HEK293 (cell line): ENCODE measurements around the gene LRBA.
"Not testable (repeated sequence)": the region's sequence is repeated elsewhere in the genome, so short reads cannot be mapped to it uniquely, and the experiment has no call there.

Experiments used
- CTCF ChIA-PET: fragments of 350-600 bp; formaldehyde crosslinking; extraction: SDS; loops from one replicate; lab custom pipeline; 2021; ENCODE audit warnings: antibody characterized with exemption; lab: Yijun Ruan, JAX
- POLR2A ChIA-PET: fragments of 300-600 bp; formaldehyde crosslinking; extraction: SDS; loops from one replicate; lab custom pipeline; 2020; ENCODE audit warnings: antibody characterized with exemption, inconsistent platforms; lab: Yijun Ruan, JAX
- H3K27ac ChIP-seq: fragments of 200-500 bp; sonication (Bioruptor generic); 2 replicates; pipeline ENCODE4 v1.5.1; 2014; ENCODE audit warnings: low read depth, low read length, control low read depth, inconsistent platforms; ENCODE audit errors: extremely low read depth
- H3K36me3 ChIP-seq, 2 experiments: fragments of 200-500 bp in 1 of 2; sonication (Bioruptor generic) in 1 of 2; 1 replicate in 1 of 2; 2 replicates in 1 of 2; pipeline ENCODE4 v1.5.1; 2014 to 2017; ENCODE audit warnings: inconsistent platforms in 2 of 2, low read length in 2 of 2; ENCODE audit not compliant: control insufficient read depth in 2 of 2, insufficient read depth in 1 of 2
- H3K4me1 ChIP-seq: fragments of 200-500 bp; sonication (Bioruptor generic); 2 replicates; pipeline ENCODE4 v1.5.1; 2014; ENCODE audit warnings: mild to moderate bottlenecking, low read length, inconsistent platforms; ENCODE audit not compliant: control insufficient read depth, insufficient read depth
- H3K4me3 ChIP-seq: 2 replicates; pipeline ENCODE4 v1.5.1; 2011; ENCODE audit warnings: low read depth, mild to moderate bottlenecking, control low read depth, low read length, moderate library complexity
- H3K9me3 ChIP-seq: fragments of 200-500 bp; sonication (Bioruptor generic); 2 replicates; pipeline ENCODE4 v1.5.1; 2014; ENCODE audit warnings: low read depth, low read length, inconsistent platforms; ENCODE audit not compliant: control insufficient read depth, insufficient read depth
- HOXC10 ChIP-seq: sonication (generic); formaldehyde crosslinking; IDR thresholded peaks from 2 replicates; pipeline ENCODE4 v1.8.1; 2023; ENCODE audit warnings: mild to moderate bottlenecking, missing genetic modification reagents
- OSR2 ChIP-seq: fragments of 450-650 bp; formaldehyde crosslinking; IDR thresholded peaks from 2 replicates; pipeline ENCODE4 v1.5.1; 2016; ENCODE audit warnings: missing biosample characterization, missing genetic modification characterization
- ZNF274 ChIP-seq, 2 experiments: fragments of 200-500 bp in 1 of 2; fragments of 450-650 bp in 1 of 2; sonication (Bioruptor generic) in 1 of 2; formaldehyde crosslinking in 1 of 2; IDR thresholded peaks; 2 replicates each; pipeline versions ENCODE4 v1.5.1 to v1.6.1; 2014 to 2016; ENCODE audit warnings: borderline replicate concordance in 1 of 2, inconsistent platforms in 1 of 2, low read length in 1 of 2, missing biosample characterization in 1 of 2, missing genetic modification characterization in 1 of 2
- ZNF549 ChIP-seq: fragments of 450-650 bp; IDR thresholded peaks from 2 replicates; pipeline ENCODE4 v1.5.1; 2018; ENCODE audit warnings: missing biosample characterization, missing genetic modification characterization, mild to moderate bottlenecking, inconsistent platforms, moderate library complexity
- ZNF555 ChIP-seq: fragments of 450-650 bp; formaldehyde crosslinking; conservative IDR thresholded peaks from 2 replicates; pipeline ENCODE4 v1.5.1; 2017; ENCODE audit warnings: missing biosample characterization, mild to moderate bottlenecking, missing genetic modification characterization, inconsistent platforms
- ZNF610 ChIP-seq: fragments of 450-650 bp; formaldehyde crosslinking; IDR thresholded peaks from 2 replicates; pipeline ENCODE4 v1.5.1; 2016; ENCODE audit warnings: missing biosample characterization, missing genetic modification characterization, borderline replicate concordance
- ZNF624 ChIP-seq: fragments of 450-650 bp; formaldehyde crosslinking; IDR thresholded peaks from 2 replicates; pipeline ENCODE4 v1.5.1; 2017; ENCODE audit warnings: missing biosample characterization, missing genetic modification characterization
- ZNF664 ChIP-seq: fragments of 450-650 bp; formaldehyde crosslinking; IDR thresholded peaks from 2 replicates; pipeline ENCODE4 v1.5.1; 2016; ENCODE audit warnings: missing biosample characterization, missing genetic modification characterization
- TF ChIP-seq, protein P1 (sequence below): fragments of 450-650 bp; formaldehyde crosslinking; IDR thresholded peaks from 2 replicates; pipeline ENCODE4 v1.5.1; 2016; ENCODE audit warnings: missing biosample characterization, missing genetic modification characterization
- TF ChIP-seq, protein P2 (sequence below): fragments of 450-650 bp; formaldehyde crosslinking; IDR thresholded peaks from 2 replicates; pipeline ENCODE4 v1.5.1; 2016; ENCODE audit warnings: missing biosample characterization, missing genetic modification characterization
- TF ChIP-seq, protein P3 (sequence below): fragments of 450-650 bp; formaldehyde crosslinking; IDR thresholded peaks from 2 replicates; pipeline ENCODE4 v1.5.1; 2017; ENCODE audit warnings: missing biosample characterization, missing genetic modification characterization
- TF ChIP-seq, protein P4 (sequence below): fragments of 450-650 bp; formaldehyde crosslinking; IDR thresholded peaks from 2 replicates; pipeline ENCODE4 v1.5.1; 2017; ENCODE audit warnings: missing biosample characterization, missing genetic modification characterization
- TF ChIP-seq, protein P5 (sequence below): fragments of 450-650 bp; formaldehyde crosslinking; optimal IDR thresholded peaks from 2 replicates; pipeline ENCODE3; 2016; ENCODE audit warnings: missing biosample characterization, mild to moderate bottlenecking, missing genetic modification characterization

Gene LRBA

DNA sequence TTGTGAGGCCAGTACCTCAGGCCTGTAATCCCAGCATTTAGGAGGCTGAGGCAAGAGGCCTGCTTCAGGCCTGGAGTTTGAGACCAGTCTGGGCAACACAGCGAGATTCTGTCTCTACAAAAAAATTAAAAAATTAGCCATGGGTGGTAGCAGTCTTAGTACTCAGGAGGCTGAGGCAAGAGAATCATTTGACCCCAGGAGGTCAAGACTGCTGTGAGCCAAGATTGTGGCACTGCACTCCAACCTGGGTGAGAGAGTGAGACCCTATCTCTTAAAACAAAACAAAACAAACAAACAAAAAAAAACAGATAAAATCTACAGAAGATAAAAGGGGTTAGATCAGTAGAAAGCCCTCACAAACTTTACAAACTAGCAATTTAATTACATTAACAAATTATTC, 352.4 kb downstream of the LRBA start:
- no peaks in the 10 kb centered on the region for H3K4me1 ChIP-seq
- no peaks in the 10 kb centered on the region for H3K9me3 ChIP-seq
- ChIA-PET POLR2A (no interaction called here), CTCF (no interaction called here)
- no peak overlapping the region for H3K4me3 ChIP-seq
- TF ChIP-seq ZNF555 (tag by site-specific recombination) (no peak), HOXC10 (CRISPR knock-in tag) (no peak), OSR2 (no peak), ZNF664 (no peak), ZNF549 (tag by site-specific recombination) (no peak), ZNF610 (tag by site-specific recombination) (no peak), ZNF274 (IDR thresholded peaks at IDR 0.05; ENCODE audit: low read length) (no peak), ZNF274 (tag by site-specific recombination; IDR thresholded peaks at IDR 0.05; ENCODE audit: borderline replicate concordance) (no peak), ZNF624 (no peak)
- TF ChIP-seq, protein P1, sequence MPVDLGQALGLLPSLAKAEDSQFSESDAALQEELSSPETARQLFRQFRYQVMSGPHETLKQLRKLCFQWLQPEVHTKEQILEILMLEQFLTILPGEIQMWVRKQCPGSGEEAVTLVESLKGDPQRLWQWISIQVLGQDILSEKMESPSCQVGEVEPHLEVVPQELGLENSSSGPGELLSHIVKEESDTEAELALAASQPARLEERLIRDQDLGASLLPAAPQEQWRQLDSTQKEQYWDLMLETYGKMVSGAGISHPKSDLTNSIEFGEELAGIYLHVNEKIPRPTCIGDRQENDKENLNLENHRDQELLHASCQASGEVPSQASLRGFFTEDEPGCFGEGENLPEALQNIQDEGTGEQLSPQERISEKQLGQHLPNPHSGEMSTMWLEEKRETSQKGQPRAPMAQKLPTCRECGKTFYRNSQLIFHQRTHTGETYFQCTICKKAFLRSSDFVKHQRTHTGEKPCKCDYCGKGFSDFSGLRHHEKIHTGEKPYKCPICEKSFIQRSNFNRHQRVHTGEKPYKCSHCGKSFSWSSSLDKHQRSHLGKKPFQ (tag by site-specific recombination) = no peak
- TF ChIP-seq, protein P2, sequence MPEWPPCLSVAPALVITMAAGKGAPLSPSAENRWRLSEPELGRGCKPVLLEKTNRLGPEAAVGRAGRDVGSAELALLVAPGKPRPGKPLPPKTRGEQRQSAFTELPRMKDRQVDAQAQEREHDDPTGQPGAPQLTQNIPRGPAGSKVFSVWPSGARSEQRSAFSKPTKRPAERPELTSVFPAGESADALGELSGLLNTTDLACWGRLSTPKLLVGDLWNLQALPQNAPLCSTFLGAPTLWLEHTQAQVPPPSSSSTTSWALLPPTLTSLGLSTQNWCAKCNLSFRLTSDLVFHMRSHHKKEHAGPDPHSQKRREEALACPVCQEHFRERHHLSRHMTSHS = no peak
- TF ChIP-seq, protein P3, sequence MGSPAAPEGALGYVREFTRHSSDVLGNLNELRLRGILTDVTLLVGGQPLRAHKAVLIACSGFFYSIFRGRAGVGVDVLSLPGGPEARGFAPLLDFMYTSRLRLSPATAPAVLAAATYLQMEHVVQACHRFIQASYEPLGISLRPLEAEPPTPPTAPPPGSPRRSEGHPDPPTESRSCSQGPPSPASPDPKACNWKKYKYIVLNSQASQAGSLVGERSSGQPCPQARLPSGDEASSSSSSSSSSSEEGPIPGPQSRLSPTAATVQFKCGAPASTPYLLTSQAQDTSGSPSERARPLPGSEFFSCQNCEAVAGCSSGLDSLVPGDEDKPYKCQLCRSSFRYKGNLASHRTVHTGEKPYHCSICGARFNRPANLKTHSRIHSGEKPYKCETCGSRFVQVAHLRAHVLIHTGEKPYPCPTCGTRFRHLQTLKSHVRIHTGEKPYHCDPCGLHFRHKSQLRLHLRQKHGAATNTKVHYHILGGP (tag by site-specific recombination) = no peak
- TF ChIP-seq, protein P4, sequence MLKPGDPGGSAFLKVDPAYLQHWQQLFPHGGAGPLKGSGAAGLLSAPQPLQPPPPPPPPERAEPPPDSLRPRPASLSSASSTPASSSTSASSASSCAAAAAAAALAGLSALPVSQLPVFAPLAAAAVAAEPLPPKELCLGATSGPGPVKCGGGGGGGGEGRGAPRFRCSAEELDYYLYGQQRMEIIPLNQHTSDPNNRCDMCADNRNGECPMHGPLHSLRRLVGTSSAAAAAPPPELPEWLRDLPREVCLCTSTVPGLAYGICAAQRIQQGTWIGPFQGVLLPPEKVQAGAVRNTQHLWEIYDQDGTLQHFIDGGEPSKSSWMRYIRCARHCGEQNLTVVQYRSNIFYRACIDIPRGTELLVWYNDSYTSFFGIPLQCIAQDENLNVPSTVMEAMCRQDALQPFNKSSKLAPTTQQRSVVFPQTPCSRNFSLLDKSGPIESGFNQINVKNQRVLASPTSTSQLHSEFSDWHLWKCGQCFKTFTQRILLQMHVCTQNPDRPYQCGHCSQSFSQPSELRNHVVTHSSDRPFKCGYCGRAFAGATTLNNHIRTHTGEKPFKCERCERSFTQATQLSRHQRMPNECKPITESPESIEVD (tag by site-specific recombination) = no peak
- TF ChIP-seq, protein P5, sequence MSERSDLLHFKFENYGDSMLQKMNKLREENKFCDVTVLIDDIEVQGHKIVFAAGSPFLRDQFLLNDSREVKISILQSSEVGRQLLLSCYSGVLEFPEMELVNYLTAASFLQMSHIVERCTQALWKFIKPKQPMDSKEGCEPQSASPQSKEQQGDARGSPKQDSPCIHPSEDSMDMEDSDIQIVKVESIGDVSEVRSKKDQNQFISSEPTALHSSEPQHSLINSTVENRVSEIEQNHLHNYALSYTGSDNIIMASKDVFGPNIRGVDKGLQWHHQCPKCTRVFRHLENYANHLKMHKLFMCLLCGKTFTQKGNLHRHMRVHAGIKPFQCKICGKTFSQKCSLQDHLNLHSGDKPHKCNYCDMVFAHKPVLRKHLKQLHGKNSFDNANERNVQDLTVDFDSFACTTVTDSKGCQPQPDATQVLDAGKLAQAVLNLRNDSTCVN (tag by site-specific recombination) = no peak
- H3K36me3 ChIP-seq = no peaks in the 10 kb centered on the region; a peak in 1 of 3 replicates
- H3K27ac ChIP-seq = no peak overlapping the region

DNA sequence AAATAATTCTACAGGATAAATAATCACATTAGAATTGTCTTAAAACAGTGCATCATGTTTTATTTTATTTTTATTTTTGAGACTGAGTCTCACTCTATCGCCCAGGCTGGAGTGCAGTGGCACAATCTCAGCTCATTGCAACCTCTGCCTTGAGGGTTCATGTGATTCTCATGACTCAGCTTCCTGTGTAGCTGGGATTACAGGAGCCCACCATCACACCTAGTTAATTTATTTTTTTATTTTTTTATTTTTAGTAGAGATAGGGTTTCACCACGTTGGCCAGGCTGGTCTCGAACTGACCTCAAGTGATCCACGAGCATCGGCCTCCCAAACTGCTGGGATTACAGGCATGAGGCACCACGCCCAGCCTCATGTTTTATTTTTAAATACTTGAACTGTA, 353.5 kb downstream of the LRBA start:
- H3K9me3 ChIP-seq, H3K4me3 ChIP-seq, H3K4me1 ChIP-seq, H3K27ac ChIP-seq, H3K36me3 ChIP-seq, CTCF ChIA-PET, POLR2A ChIA-PET: not testable (repeated sequence)

DNA sequence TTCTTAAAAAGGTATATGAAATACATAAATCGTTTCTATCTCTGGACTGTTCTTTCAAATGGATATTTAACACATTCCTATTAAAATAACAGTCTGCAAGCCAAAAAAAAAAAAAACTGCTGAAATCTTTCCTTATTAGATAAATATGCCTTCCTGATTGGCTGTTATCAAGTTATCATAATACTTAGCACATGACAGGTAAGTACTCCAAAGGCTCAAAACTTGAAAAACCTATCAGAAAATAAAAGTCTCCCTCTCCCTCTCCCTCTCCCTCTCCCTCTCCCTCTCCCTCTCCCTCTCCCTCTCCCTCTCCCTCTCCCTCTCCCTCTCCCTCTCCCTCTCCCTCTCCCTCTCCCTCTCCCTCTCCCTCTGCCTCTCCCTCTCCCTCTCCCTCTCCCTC, 356.8 kb downstream of the LRBA start:
- CTCF ChIA-PET, H3K27ac ChIP-seq, H3K4me3 ChIP-seq, POLR2A ChIA-PET, H3K36me3 ChIP-seq, H3K4me1 ChIP-seq, H3K9me3 ChIP-seq: not testable (repeated sequence)
